OCI-LY7 (cell line): ENCODE results near the gene CAPN7. TPM values are rescaled to one million over a fixed set of nuclear protein-coding genes. Genes with fewer than 3 reads are reported as not detected.

Experiments
- BruUV-seq: library from RNA; stranded (reverse); fragments of 400-500 nt; replicated peaks from 2 replicates; lab custom pipeline; 2021; lab: Mats Ljungman, UMichigan
- CTCF ChIA-PET: fragments of 300-600 bp; sonication (Branson Sonifier 250); formaldehyde crosslinking; loops from one replicate; lab custom pipeline; 2022; ENCODE audit warnings: antibody characterized with exemption; ENCODE audit not compliant: unreplicated experiment; lab: Charles Lee
- POLR2A ChIA-PET: fragments of 300-600 bp; sonication (Branson Sonifier 250); formaldehyde crosslinking; loops from one replicate; lab custom pipeline; 2022; ENCODE audit warnings: antibody characterized with exemption; lab: Charles Lee
- DNase-seq: peaks from one replicate; pipeline ENCODE4 v3.0.0-alpha.2; 2015; ENCODE audit warnings: low spot score
- H2AFZ ChIP-seq: fragments of 200-600 bp; sonication (generic), shearing (Covaris generic); 2 replicates; pipeline ENCODE4 v1.6.1; 2014; ENCODE audit warnings: mild to moderate bottlenecking, antibody characterized with exemption, low read length, moderate library complexity
- H3K27ac ChIP-seq: fragments of 200-600 bp; sonication (generic); 2 replicates; pipeline ENCODE4 v1.5.1; 2014; ENCODE audit warnings: mixed run types, low read depth, mild to moderate bottlenecking, moderate library complexity, low read length, inconsistent platforms; ENCODE audit not compliant: poor library complexity, severe bottlenecking
- H3K36me3 ChIP-seq: fragments of 200-600 bp; sonication (generic); 2 replicates; pipeline ENCODE4 v1.6.1; 2014; ENCODE audit warnings: mild to moderate bottlenecking, antibody characterized with exemption, low read length, moderate library complexity, mixed read lengths; ENCODE audit not compliant: insufficient read depth
- H3K4me1 ChIP-seq: fragments of 200-600 bp; sonication (generic); 2 replicates; pipeline ENCODE4 v1.5.1; 2014; ENCODE audit warnings: mild to moderate bottlenecking, low read length; ENCODE audit not compliant: insufficient read depth, poor library complexity, severe bottlenecking
- H3K4me2 ChIP-seq: fragments of 200-600 bp; sonication (generic); 2 replicates; pipeline ENCODE4 v1.6.1; 2014; ENCODE audit warnings: mild to moderate bottlenecking, low read length
- H3K4me3 ChIP-seq: fragments of 200-600 bp; sonication (generic); 2 replicates; pipeline ENCODE4 v1.5.1; 2014; ENCODE audit warnings: mild to moderate bottlenecking, low read depth, low read length; ENCODE audit not compliant: poor library complexity, severe bottlenecking
- H3K79me2 ChIP-seq: fragments of 200-600 bp; sonication (generic); 2 replicates; pipeline ENCODE4 v1.6.1; 2016; ENCODE audit warnings: low read depth, mild to moderate bottlenecking, low read length, moderate library complexity, mixed read lengths; ENCODE audit not compliant: insufficient read depth
- H3K9me2 ChIP-seq: fragments of 200-600 bp; sonication (generic); 2 replicates; pipeline ENCODE4 v1.6.1; 2016; ENCODE audit warnings: mild to moderate bottlenecking, low read length, mixed read lengths; ENCODE audit not compliant: insufficient read depth
- H3K9me3 ChIP-seq: fragments of 200-600 bp; sonication (generic); 2 replicates; pipeline ENCODE4 v1.6.1; 2014; ENCODE audit warnings: mild to moderate bottlenecking, mixed run types, low read length, mixed read lengths
- H4K20me1 ChIP-seq: fragments of 200-600 bp; sonication (generic); 2 replicates; pipeline ENCODE4 v1.6.1; 2014; ENCODE audit warnings: mild to moderate bottlenecking, antibody characterized with exemption, low read length, moderate library complexity, mixed read lengths; ENCODE audit not compliant: insufficient read depth
- EZH2phosphoT487 ChIP-seq: fragments of 200-600 bp; sonication (generic); IDR thresholded peaks from 2 replicates; pipeline ENCODE4 v1.6.1; 2018; ENCODE audit warnings: low read depth, borderline replicate concordance, mild to moderate bottlenecking, mixed run types, antibody characterized with exemption, low read length, moderate library complexity, mixed read lengths
- intact Hi-C: fragments of 100-400 bp; cut with micrococcal nuclease; formaldehyde crosslinking; loops from one replicate; pipeline ENCODE4 v1.10.0; 2022; ENCODE audit not compliant: unreplicated experiment
- total RNA-seq, 2 experiments: library from RNA; depleted of rRNA in 1 of 2; stranded (reverse); fragments of >200 nt in 1 of 2; shearing (Covaris generic) in 1 of 2; gene quantifications; 2 replicates each; pipeline ENCODE4 v1.2.3, GENCODE V29; 2014 to 2022
- TF ChIP-seq, protein P1 (sequence below): fragments of 200-600 bp; sonication (generic); conservative IDR thresholded peaks from 2 replicates; pipeline ENCODE4 v1.5.1; 2014; ENCODE audit warnings: mild to moderate bottlenecking, antibody characterized with exemption, low read length, moderate library complexity, mixed read lengths

CAPN7 gene
- total RNA-seq, 2 experiments from 2014 or later = 33.4 to 41.5 TPM

DNA sequence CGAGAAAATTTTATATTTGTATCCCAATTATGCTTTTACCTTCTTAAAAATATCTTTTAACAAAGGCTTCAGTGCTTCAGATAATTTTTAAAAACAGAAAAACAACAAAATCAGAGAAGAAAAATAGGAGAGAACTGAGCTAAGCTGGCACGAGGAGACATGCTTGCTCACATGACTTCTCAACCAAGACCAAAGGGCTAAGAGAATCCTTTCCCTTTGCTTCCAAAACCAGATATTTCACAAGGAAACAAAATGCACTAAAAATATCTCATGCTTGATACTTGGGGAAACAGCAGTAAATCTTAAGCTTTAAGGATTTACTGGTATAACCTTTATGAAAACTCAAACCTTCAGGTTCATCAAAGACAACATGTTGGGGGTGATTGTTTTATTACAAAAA is 58.4 kb downstream of the CAPN7 start:
- H3K4me1 ChIP-seq = peaks cover 6% of the 10 kb centered on the region
- ChIA-PET POLR2A (interaction anchor here (0.8 to 2.4 kb wide), 6 partner anchors 11 to 166 kb away, joined by 3 to 6 read pairs (median 4); no protein-coding TSS in a partner anchor), CTCF (interaction anchor here (0.7 kb wide), 1 partner anchor 140 kb away, joined by 5 read pairs; no protein-coding TSS in a partner anchor)
- H3K4me2 ChIP-seq = no peak overlapping the region
- no peaks in the 10 kb centered on the region for H3K9me2 ChIP-seq
- H3K9me3 ChIP-seq = no peaks in the 10 kb centered on the region
- H3K79me2 ChIP-seq = no peaks in the 10 kb centered on the region
- intact Hi-C loops = loop anchor here (5.0 kb wide), 1 partner anchor 157 kb away; no protein-coding TSS in a partner anchor
- no peak overlapping the region for H3K4me3 ChIP-seq
- no peak for DNase-seq
- no peaks in the 10 kb centered on the region for H4K20me1 ChIP-seq
- H3K36me3 ChIP-seq = peaks cover 38% of the 10 kb centered on the region
- TF ChIP-seq, protein P1, sequence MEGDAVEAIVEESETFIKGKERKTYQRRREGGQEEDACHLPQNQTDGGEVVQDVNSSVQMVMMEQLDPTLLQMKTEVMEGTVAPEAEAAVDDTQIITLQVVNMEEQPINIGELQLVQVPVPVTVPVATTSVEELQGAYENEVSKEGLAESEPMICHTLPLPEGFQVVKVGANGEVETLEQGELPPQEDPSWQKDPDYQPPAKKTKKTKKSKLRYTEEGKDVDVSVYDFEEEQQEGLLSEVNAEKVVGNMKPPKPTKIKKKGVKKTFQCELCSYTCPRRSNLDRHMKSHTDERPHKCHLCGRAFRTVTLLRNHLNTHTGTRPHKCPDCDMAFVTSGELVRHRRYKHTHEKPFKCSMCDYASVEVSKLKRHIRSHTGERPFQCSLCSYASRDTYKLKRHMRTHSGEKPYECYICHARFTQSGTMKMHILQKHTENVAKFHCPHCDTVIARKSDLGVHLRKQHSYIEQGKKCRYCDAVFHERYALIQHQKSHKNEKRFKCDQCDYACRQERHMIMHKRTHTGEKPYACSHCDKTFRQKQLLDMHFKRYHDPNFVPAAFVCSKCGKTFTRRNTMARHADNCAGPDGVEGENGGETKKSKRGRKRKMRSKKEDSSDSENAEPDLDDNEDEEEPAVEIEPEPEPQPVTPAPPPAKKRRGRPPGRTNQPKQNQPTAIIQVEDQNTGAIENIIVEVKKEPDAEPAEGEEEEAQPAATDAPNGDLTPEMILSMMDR = no peak
- TF ChIP-seq EZH2phosphoT487 = no peak
- H3K27ac ChIP-seq = no peak overlapping the region
- no peak overlapping the region for H2AFZ ChIP-seq
- BruUV-seq = no TSS peak

DNA sequence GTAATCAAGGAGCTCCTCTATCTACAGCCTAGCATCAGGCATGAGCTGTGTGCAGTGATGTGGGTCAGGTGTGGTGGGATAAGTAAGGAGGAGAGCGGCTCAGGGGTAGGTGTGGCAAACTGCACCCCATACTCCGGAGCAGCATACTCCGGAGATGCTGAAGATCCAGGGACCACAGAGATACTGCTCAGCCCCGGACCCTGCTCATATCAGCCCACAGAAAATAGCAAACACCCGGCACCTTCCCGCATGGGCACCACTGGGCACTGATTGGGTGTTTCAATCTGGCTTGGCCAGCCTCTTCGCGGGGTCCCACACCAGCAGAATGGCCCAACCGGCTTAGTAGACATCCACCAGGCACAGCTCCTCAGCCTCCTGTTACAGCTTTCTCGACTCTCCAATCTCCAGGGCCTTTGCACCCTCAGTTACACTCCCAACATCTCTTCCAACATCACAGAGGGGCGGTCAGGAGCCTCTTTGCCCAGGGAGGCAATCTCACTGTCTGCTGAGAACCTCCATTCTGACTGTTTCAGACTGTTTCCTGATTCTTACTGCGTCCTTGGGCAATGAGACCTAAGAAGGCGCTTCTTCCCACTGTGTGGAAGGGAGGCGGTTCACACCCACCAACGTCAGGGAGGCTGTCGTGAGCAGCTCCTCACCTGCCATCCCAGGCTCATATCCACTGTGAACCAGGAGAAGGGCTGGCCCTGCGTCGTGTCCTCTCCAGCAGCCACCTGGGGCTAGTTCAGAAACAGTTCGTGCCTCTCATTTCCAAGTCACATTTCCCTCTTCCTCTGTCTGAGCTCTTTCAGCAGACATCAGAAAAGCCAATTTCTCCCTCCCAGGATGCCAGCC is 59.8 kb downstream of the CAPN7 start:
- H3K4me1 ChIP-seq = peaks cover 6% of the 10 kb centered on the region

More for the DNA sequence above, 59.8 kb downstream of the CAPN7 start:
- intact Hi-C loops = no loop called here
- no TSS peak for BruUV-seq
- no peak for DNase-seq
- CTCF ChIA-PET = interaction anchor here (0.6 to 2.1 kb wide), 3 partner anchors 67 to 153 kb away, joined by 5 to 7 read pairs (median 6); no protein-coding TSS in a partner anchor
- Histone ChIP-seq H3K27ac (no peak overlapping the region), H3K36me3 (peaks cover 28% of the 10 kb centered on the region), H3K4me2 (no peak overlapping the region), H4K20me1 (no peaks in the 10 kb centered on the region), H3K79me2 (no peaks in the 10 kb centered on the region), H3K9me2 (no peaks in the 10 kb centered on the region), H2AFZ (no peak overlapping the region), H3K9me3 (no peaks in the 10 kb centered on the region), H3K4me3 (no peak overlapping the region)
- TF ChIP-seq, protein P1 = no peak
- POLR2A ChIA-PET = interaction anchor here (0.6 to 2.4 kb wide), 7 partner anchors 14 to 569 kb away, joined by 3 to 8 read pairs (median 3); no protein-coding TSS in a partner anchor
